GM12801 (cell line): ENCODE data around the gene SH3BP2.

Experiments
- TF ChIP-seq, protein P1 (sequence below): IDR thresholded peaks from one replicate; pipeline ENCODE4 v1.5.1; 2011; ENCODE audit warnings: control low read depth; ENCODE audit not compliant: insufficient read length; ENCODE audit errors: extremely low read depth

Gene SH3BP2

DNA sequence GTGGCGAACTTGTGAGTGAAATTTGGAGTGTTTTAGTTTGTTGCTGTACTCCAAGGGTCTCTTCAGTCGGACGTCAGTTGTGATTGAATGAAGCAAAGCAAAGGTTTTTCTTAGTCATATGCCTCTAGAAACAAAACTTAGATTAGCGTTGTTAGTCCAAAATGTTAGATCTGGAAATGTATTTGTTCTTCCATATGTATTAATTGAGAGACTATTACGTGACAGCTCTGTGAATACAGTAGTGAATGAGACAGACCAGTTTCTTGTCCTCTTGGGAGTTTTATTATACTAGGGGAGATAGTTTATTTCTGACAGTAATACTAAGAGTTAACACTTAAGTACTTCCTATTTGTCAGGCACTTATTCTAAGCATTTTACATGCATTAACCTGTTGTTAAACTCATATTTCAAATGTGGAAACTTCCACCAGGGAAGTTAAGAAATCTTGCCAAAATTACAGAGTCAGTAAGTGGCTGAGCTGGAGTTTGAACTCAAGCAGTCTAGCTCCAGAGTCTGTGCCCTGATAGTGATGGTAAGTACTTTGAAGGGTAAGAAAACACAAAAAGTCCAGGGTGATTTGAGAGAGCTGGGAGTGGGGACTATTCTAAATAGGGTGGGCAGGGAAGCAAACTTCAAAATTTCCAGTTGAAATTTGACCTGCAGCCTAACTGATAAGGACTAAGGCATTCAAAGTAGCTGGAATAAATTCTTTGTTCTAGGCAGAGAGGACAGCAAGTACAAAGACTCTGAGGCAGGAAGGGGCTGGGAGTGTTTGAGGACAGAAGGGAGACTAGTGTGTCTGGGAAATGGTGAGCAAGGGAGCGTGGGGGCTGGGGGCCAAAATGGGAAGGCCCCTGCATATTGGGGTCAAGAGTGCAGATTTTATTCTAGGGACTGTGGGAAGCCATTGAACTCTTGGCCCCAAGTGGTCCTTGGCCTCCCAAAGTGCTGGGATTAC lies 67.8 kb downstream of the SH3BP2 start:
- TF ChIP-seq, protein P1, sequence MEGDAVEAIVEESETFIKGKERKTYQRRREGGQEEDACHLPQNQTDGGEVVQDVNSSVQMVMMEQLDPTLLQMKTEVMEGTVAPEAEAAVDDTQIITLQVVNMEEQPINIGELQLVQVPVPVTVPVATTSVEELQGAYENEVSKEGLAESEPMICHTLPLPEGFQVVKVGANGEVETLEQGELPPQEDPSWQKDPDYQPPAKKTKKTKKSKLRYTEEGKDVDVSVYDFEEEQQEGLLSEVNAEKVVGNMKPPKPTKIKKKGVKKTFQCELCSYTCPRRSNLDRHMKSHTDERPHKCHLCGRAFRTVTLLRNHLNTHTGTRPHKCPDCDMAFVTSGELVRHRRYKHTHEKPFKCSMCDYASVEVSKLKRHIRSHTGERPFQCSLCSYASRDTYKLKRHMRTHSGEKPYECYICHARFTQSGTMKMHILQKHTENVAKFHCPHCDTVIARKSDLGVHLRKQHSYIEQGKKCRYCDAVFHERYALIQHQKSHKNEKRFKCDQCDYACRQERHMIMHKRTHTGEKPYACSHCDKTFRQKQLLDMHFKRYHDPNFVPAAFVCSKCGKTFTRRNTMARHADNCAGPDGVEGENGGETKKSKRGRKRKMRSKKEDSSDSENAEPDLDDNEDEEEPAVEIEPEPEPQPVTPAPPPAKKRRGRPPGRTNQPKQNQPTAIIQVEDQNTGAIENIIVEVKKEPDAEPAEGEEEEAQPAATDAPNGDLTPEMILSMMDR: no peak

DNA sequence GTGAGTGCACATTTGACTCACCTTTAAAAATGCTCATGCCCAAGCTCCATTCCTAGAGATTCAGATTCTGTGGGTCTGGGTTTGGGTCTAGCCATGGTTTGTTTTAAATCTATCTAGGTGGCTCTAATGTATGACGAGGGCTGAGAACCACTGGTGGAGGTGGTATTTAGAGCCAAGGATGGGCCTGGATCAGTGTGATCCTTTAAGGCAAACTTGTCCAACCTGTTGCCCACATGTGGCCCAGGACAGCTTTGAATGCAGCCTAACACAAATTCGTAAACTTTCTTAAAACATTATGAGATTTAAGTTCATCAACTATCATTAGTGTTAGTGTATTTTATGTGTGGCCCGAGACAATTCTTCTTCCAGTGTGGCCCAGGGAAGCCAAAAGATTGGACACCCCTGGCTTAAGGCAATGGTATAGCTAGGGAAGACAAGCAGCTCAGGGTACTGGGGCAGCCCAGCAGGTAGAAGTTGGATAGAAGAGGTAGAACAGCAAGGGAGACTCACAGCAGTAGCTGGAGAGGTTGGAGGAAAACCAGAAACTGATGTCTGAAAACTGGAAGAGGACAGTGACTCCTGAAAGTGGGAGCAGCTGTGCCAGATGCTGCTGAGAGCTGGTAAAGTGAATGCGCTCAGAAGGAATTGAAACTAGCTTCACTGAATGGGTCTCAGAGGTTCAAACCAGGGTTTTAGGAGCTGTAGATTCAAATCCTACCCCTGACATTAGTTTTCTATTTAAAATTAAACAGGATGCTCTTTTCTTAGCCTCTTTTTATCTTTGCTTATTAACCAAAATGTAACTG lies 68.9 kb downstream of the SH3BP2 start:
- TF ChIP-seq, protein P1: no peak

DNA sequence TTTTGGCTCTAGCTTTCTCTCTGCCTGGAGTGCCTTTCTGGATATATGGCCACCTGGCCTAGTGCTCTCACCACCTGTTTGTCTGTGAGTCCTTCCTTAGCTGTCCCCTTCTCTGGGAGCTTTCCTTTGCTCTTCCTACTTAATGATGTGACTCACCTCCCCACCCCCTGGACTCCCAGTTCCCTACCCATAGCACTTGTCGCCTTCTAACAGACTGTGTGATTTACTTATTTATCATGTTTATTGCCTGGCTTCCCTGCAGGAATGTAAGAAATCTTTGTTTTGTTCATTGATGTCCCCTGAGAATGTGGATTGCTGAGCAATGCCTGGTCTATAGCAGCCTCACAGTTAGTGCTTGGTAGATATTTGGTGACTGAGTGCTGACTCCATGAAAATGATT lies 69.6 kb downstream of the SH3BP2 start:
- TF ChIP-seq, protein P1: no peak

DNA sequence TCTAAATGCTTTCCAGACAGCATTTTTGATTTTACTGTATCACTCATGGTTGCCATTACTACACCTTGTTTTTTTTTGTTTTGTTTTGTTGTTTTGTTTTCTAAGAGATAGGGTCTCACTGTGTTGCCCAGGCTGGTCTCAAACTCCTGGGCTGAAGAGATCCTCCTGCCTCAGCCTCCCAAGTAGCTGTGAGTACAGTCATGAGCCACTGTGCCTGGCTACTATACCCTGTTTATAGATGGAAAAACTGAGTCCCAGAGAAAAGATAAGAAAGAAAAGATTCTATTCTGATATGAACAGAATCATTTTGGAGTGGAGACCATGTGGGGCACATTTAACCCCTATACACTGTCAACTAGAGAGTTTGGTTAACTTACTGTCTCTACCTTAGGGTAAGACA lies 70.8 kb downstream of the SH3BP2 start:
- TF ChIP-seq, protein P1: no peak

DNA sequence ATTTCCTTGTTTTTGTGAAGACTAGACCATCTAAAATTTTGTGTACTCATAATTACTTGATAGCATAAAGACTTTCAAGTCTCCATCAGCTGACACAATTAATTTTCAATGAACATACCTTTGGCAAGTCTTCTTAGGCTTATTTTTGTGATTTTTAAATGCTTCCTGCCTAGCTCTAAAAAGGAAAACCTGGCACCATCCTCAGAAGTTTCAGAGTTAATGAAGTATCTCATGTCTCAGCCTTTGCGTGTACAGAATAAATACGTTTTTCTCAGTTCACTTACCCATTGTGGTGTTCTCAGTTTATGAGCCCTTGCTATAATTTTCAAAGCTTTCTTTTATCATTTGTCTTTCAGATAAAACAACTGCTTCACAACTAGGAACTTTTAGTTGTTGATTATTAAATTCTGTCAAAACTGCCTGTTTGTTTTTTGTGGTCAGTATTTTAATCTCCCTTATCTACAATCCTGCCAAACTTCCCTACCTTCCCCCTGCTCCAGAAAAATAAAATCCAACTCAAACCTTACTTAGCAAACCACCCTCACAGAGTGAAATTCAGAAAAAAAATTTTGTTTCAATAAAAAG lies 72.4 kb downstream of the SH3BP2 start:
- TF ChIP-seq, protein P1: no peak

DNA sequence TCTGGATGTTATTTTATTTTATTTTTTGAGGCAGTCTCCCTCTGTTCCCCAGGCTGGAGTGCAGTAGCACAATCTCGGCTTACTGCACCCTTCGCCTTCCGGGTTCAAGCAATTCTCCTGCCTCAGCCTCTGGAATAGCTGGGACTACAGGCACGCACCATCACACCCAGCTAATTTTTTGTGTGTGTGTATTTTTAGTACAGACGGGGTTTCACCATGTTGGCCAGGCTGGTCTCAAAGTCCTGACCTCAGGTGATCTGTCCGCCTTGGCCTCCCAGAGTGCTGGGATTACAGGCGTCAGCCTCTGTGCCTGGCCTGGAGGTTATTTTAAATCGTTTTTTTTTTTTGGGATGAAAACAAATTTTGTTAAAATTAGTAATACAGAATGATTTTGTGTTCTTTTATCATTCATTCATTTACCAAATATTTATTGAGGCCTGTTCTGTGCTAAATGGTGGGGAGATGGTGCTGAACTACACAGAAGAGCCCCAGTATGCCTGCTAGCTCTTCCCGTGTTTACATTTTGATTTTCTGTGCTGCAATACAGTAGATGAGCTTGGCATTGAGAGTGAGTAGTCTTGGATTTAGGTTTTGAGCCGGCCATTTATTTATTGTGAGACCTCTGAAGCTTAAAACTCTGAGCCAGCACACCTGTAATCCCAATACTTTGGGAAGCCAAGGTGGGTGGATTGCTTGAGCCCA lies 73.4 kb downstream of the SH3BP2 start:
- TF ChIP-seq, protein P1: no peak
